PC-9 (cell line): ENCODE results near the gene RTN4R. TPM values are rescaled to one million over a fixed set of nuclear protein-coding genes. Genes with fewer than 3 reads are reported as not detected.

Experiments used
- BruUV-seq: library from RNA; stranded (reverse); fragments of 400-500 nt; replicated peaks from 2 replicates; lab custom pipeline; 2021; lab: Mats Ljungman, UMichigan
- CTCF ChIA-PET: fragments of 300-600 bp; sonication (Branson Sonifier 250); formaldehyde crosslinking; loops from one replicate; lab custom pipeline; 2022; ENCODE audit warnings: antibody characterized with exemption; lab: Charles Lee
- POLR2A ChIA-PET: fragments of 300-600 bp; sonication (Branson Sonifier 250); formaldehyde crosslinking; loops from one replicate; lab custom pipeline; 2022; ENCODE audit warnings: antibody characterized with exemption; ENCODE audit not compliant: unreplicated experiment; lab: Charles Lee
- DNase-seq, 2 experiments: peaks; one replicate each; pipeline versions ENCODE4 v3.0.0 to v3.0.0-alpha.2; 2015 to 2022; ENCODE audit warnings: mixed read lengths in 1 of 2
- H2AFZ ChIP-seq: fragments of 200-600 bp; sonication (generic); 2 replicates; pipeline ENCODE4 v1.8.1; 2017; ENCODE audit warnings: antibody characterized with exemption
- H3F3A ChIP-seq: fragments of 200-600 bp; sonication (generic); 2 replicates; pipeline ENCODE4 v1.8.1; 2017; ENCODE audit warnings: antibody characterized with exemption, mild to moderate bottlenecking, low read depth; ENCODE audit not compliant: insufficient read depth
- H3K27ac ChIP-seq: fragments of 200-600 bp; sonication (generic); 2 replicates; pipeline ENCODE4 v1.6.1; 2016; ENCODE audit warnings: mixed run types
- H3K27me3 ChIP-seq: fragments of 200-600 bp; sonication (generic); 2 replicates; pipeline ENCODE4 v1.6.1; 2016; ENCODE audit warnings: low read depth, mixed run types; ENCODE audit not compliant: insufficient read depth
- H3K36me3 ChIP-seq: fragments of 200-600 bp; sonication (generic); 2 replicates; pipeline ENCODE4 v1.6.1; 2016; ENCODE audit warnings: low read depth, mixed run types
- H3K4me1 ChIP-seq: fragments of 200-600 bp; sonication (generic); replicated peaks from 2 replicates; pipeline ENCODE4 v1.6.1; 2016; ENCODE audit warnings: mixed run types; ENCODE audit not compliant: insufficient read depth
- H3K4me2 ChIP-seq: fragments of 200-600 bp; sonication (generic); 2 replicates; pipeline ENCODE4 v1.6.1; 2017; ENCODE audit warnings: mixed run types
- H3K4me3 ChIP-seq: fragments of 200-600 bp; sonication (generic); 2 replicates; pipeline ENCODE4 v1.6.1; 2016; ENCODE audit warnings: mixed run types
- H3K79me2 ChIP-seq: fragments of 200-600 bp; sonication (generic); 2 replicates; pipeline ENCODE4 v1.6.1; 2017; ENCODE audit warnings: low read depth, mixed run types
- H3K9me2 ChIP-seq: fragments of 200-600 bp; sonication (generic); 2 replicates; pipeline ENCODE4 v1.8.1; 2017; ENCODE audit warnings: mild to moderate bottlenecking; ENCODE audit not compliant: insufficient read depth
- H3K9me3 ChIP-seq: fragments of 200-600 bp; sonication (generic); 2 replicates; pipeline ENCODE4 v1.8.1; 2016; ENCODE audit warnings: low read depth; ENCODE audit not compliant: insufficient read depth
- H4K20me1 ChIP-seq: fragments of 200-600 bp; sonication (generic); 2 replicates; pipeline ENCODE4 v1.8.1; 2017; ENCODE audit not compliant: insufficient read depth
- EZH2 ChIP-seq: fragments of 200-600 bp; sonication (generic); IDR thresholded peaks from 2 replicates; pipeline ENCODE4 v1.8.0; 2017; ENCODE audit warnings: antibody characterized with exemption, low read depth
- intact Hi-C: fragments of 100-400 bp; cut with micrococcal nuclease; formaldehyde crosslinking; loops from one replicate; pipeline ENCODE4 v1.10.0; 2022; ENCODE audit not compliant: unreplicated experiment
- total RNA-seq: library from RNA; stranded (reverse); gene quantifications from 2 replicates; pipeline ENCODE4 v1.2.3, GENCODE V29; 2021
- TF ChIP-seq, protein P1 (sequence below): fragments of 200-600 bp; sonication (generic); conservative IDR thresholded peaks from 2 replicates; pipeline ENCODE4 v1.6.1; 2017; ENCODE audit warnings: mixed run types, antibody characterized with exemption, mild to moderate bottlenecking, moderate library complexity

RTN4R gene
- total RNA-seq, 1 experiment from 2014 or later: 5.0 TPM

DNA sequence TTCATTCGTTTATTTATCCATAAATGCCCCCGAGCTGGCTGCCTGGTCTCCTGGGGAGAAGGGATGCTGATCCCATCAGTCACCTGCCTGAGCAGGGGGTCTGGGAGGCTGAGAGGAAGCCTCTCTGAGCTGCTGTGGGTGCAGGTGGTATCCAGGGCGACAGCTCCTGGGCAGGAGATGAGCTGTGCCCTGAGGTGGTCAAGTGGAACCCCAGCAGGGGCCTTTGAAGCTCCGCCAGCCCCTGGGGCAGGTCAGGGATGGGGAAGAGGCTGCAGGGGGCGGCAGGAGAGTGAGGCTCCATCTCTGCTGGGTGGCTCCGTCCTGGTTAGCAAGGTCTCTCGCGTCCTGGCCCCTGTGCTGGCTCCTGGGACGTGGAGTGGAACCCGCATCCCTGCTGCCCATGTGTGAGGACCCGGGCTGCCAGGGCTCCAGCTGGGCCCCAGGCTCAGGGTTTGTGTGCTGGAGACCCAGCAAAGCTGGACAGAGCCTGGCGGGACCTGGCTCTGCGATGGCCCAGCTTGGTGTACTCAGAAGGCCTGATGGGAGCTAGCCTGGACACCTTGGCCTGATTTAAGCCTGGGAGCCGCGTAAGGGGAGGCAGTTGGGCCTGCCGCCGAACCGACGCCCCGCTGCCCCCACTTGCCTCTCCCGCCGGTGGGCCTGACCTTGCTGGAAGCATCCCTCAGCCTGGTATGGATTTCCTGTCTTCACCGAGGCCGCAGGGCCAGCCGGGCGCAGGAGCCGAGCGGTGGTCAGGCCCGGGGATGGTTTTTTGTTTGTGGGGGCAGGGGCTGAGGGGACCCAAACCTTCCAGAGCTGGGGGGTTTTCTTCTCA, 44.5 kb downstream of the RTN4R start:
- H4K20me1 ChIP-seq: no peaks in the 10 kb centered on the region
- H3K9me3 ChIP-seq: no peaks in the 10 kb centered on the region
- H2AFZ ChIP-seq: no peak overlapping the region
- DNase-seq: no peak
- intact Hi-C loops: no loop called here
- H3K79me2 ChIP-seq: no peaks in the 10 kb centered on the region
- no peak for TF ChIP-seq EZH2
- TF ChIP-seq, protein P1, sequence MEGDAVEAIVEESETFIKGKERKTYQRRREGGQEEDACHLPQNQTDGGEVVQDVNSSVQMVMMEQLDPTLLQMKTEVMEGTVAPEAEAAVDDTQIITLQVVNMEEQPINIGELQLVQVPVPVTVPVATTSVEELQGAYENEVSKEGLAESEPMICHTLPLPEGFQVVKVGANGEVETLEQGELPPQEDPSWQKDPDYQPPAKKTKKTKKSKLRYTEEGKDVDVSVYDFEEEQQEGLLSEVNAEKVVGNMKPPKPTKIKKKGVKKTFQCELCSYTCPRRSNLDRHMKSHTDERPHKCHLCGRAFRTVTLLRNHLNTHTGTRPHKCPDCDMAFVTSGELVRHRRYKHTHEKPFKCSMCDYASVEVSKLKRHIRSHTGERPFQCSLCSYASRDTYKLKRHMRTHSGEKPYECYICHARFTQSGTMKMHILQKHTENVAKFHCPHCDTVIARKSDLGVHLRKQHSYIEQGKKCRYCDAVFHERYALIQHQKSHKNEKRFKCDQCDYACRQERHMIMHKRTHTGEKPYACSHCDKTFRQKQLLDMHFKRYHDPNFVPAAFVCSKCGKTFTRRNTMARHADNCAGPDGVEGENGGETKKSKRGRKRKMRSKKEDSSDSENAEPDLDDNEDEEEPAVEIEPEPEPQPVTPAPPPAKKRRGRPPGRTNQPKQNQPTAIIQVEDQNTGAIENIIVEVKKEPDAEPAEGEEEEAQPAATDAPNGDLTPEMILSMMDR: no peak
- H3K36me3 ChIP-seq: no peaks in the 10 kb centered on the region
- no peak overlapping the region for H3K4me3 ChIP-seq
- POLR2A ChIA-PET: no interaction called here
- peaks cover 8% of the 10 kb centered on the region for H3K27me3 ChIP-seq
- H3K4me2 ChIP-seq: no peak overlapping the region
- no TSS peak for BruUV-seq
- H3K4me1 ChIP-seq: no peaks in the 10 kb centered on the region
- H3K27ac ChIP-seq: no peak overlapping the region
- CTCF ChIA-PET: no interaction called here
- H3F3A ChIP-seq: peaks cover 6% of the 10 kb centered on the region; the same call in 1 of the 2 replicates
- no peaks in the 10 kb centered on the region for H3K9me2 ChIP-seq

DNA sequence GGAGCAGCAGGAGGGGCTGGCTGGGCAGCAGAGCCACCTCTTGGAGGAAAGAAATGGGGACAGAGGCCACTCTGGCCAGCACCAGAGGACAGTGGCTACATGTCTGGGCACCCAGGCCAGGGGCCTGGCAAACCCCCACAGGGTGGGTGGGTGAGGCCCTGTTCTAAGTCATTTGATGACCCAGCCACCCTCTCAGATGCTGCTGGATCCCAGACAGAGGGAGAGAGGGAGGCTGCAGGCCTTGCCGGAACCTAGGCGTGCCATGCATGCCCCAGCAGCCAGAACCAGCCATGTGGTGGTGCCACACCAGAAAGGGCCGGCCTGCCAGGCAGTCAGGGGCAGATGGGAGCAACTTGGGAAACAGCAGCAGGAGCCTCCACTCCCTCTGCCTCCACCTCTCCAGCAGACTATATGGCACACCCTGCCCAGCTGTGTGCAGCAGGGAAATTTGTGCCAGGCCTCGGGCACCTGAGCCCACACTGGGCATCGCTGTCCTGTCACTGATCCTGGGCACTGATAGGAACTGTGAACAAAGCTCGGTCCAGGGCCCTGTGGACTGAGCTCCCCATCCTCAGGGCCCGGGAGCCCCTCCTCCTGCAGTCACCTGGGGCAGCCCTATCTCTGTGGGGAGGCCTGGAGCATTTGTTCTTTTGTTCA, 45.2 kb downstream of the RTN4R start:
- ChIA-PET POLR2A (no interaction called here), CTCF (no interaction called here)
- DNase-seq: no peak
- H3K79me2 ChIP-seq: no peaks in the 10 kb centered on the region
- H3K27me3 ChIP-seq: peaks cover under 1% of the 10 kb centered on the region; the same call in 1 of the 2 replicates
- H2AFZ ChIP-seq: no peak overlapping the region
- H3K4me2 ChIP-seq: no peak overlapping the region
- intact Hi-C loops: no loop called here
- TF ChIP-seq, protein P1: no peak
- TF ChIP-seq EZH2: no peak
- no peaks in the 10 kb centered on the region for H3K4me1 ChIP-seq
- no peak overlapping the region for H3K4me3 ChIP-seq
- H3K27ac ChIP-seq: no peak overlapping the region
- H3K36me3 ChIP-seq: no peaks in the 10 kb centered on the region
- no TSS peak for BruUV-seq
- peaks cover 6% of the 10 kb centered on the region; the same call in 1 of the 2 replicates for H3F3A ChIP-seq
- H4K20me1 ChIP-seq: no peaks in the 10 kb centered on the region
- no peaks in the 10 kb centered on the region for H3K9me2 ChIP-seq
- H3K9me3 ChIP-seq: no peaks in the 10 kb centered on the region

DNA sequence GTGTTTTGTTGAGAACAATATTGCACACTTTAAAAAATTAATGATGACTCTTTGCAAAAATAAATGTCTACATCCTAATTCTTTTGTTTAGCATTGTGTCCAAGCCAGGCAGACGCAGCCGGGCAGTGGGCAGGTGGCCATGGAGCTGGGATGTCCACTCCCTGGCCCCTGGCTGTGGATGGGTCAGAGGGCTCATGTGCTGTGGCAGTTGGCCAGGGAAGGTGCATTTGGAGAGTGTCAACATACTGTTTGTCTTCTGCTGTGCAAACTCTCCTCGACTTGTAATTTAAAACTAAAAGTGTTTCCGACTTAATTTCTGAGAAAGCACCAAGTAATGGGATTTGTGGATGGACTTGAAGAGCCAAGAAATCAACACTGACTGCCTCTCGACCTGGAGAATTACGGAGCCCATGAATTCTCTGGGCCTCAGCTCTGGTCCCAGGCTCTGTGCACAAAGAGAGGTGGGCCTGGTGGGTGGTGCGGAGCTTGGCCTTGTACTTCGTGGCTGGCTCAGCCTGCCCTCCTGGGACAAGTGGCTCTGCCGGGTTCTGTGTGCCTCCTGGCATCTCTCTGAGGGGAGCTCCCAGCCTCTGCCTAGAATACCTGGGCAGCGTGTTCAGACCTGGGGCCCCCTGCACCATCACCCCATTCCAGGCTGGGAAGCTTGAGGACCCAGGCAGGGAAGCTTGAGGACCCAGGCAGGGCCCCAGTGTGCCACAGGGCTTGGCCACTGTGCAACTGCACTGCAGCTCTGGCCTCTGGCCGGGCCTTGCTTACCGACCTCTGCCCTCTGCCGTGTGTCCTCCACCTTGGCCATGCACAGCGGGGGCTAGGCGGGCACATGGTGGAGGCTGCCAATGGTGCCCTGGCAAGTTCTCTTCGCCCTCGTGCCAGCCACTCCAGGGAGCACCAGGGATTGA, 46.4 kb downstream of the RTN4R start:
- ChIA-PET CTCF (no interaction called here), POLR2A (interaction anchor here (0.5 kb wide), 1 partner anchor 40 kb away, joined by 3 read pairs; no protein-coding TSS in a partner anchor)
- Histone ChIP-seq H3K9me3 (no peaks in the 10 kb centered on the region), H4K20me1 (no peaks in the 10 kb centered on the region), H3K27me3 (no peaks in the 10 kb centered on the region), H3K4me2 (no peak overlapping the region), H3K9me2 (no peaks in the 10 kb centered on the region), H3K36me3 (no peaks in the 10 kb centered on the region), H3K27ac (no peak overlapping the region), H2AFZ (no peak overlapping the region), H3K4me3 (no peak overlapping the region), H3F3A (peaks cover 6% of the 10 kb centered on the region; the same call in 1 of the 2 replicates), H3K79me2 (no peaks in the 10 kb centered on the region), H3K4me1 (no peaks in the 10 kb centered on the region)
- intact Hi-C loops: no loop called here
- BruUV-seq: no TSS peak
- DNase-seq: no peak
- TF ChIP-seq, protein P1: no peak
- TF ChIP-seq EZH2: no peak
